ENCODE measurements around the gene PDK2.

The PDK2 gene

DNA sequence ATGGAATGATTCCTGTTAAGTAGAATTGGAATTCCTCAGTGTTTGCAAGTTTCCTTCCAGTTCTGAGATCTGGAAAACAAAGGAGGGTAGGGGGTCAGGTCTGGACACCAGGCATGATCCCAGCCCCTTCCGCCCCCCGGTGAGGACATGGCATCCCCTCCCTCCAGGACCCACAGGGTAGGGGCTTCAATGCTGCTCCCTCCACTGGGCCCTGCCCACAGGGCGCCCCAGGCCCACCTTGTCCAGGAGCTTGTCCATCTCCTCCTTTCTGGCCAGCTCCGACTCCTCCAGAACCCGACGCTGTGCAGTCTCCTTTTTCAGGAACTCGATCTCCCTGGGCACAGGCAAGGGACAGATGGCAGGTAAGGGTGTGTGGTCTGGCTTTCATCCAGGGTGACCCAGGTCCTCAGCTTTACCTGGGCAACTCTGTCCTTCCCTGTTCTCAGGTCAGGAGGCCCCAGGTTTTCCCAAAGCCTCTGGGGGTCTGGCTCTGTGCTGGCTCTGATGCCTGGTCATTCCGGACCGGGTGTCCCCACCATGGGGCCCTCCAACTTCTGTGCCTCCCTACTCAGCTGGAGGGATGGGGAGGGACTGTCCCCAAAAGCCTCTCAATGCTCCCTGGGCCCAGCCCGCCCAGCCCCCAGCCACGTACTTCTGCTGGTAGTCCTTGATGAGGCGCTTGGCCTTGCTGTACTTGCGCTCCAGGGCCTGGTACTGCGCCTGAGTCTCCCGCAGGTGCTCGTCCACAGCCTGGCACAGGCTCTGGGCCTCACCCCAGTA lies 40.4 kb downstream of the PDK2 start:
- DNase-seq (ENCODE audit: low read depth): no peak

DNA sequence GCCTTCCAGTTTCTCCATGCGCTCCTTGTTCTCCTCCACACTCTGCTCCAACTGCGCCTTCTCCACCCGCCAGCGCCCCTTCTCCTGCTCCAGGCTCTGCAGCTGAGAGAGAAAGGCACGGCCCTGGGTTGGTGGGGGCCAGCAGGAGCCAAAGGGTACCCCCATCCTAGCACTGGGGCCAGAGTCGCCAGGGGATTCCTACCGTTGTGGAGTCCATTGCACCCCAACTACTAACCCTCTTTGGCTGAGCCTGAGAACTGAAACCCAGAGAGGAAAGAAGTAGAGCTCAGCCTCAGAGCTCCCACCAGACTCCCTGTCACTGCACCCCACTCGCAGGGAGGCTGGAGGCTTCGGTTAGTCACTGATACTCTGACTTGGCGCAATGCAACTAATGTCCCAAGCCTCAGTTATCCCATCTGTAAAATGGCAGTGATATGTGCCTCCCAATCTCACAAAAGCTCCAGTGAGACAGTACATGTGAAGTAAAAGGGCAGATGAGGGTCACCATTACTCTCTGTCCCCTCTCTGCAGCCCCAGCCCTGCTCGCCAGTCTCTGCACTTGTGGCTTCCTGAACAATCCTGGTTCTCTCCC lies 41.0 kb downstream of the PDK2 start:
- DNase-seq (ENCODE audit: low read depth): no peak

DNA sequence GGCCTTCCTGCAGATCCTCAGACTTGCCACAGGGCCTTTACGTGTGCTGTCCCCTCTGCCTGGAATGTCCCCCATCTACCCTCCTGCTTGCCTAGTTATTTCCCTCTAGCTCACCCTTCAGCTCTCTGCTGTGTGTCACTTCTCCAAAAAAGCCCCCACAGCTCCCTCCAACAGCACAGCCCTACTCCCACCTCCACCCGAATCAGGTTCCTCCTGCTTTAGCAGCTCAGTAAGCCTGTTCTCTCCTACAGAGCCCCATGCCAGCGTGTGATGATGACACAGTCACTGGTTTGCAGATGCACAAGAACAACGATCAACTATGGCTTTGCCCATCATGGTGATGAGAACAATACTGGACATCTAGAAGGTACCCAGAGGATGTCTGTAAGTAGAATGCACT lies 41.9 kb downstream of the PDK2 start:
- no peak for DNase-seq (ENCODE audit: low read depth)

DNA sequence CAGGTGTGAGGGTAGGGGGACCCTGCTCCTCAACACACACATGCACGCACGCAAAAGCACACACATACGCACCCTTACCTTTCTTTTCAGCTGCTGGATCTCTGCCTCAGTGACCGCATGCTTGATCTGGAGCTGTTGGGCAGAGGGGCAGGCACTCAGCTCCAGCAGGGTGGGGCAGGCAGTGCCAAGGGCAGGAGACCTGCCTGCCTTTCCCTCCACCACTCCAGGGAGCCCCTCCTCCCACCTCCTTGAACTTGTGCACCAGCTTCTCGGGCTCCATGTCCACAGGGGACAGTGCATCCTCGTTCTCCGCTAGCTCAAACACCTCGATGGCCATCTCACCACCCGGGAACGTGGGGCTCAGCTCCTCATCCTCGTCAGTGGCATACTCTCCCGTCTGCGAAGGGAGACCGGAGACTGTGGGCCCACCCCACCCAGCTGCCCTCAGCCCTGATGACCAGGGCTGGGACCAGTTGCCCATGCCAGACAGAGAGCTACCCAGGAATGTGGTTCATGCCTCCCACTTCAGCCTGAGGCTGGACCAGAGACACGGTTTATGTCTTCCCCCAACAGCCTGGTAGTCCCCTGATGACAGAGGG lies 44.1 kb downstream of the PDK2 start:
- no peak for DNase-seq (ENCODE audit: low read depth)

DNA sequence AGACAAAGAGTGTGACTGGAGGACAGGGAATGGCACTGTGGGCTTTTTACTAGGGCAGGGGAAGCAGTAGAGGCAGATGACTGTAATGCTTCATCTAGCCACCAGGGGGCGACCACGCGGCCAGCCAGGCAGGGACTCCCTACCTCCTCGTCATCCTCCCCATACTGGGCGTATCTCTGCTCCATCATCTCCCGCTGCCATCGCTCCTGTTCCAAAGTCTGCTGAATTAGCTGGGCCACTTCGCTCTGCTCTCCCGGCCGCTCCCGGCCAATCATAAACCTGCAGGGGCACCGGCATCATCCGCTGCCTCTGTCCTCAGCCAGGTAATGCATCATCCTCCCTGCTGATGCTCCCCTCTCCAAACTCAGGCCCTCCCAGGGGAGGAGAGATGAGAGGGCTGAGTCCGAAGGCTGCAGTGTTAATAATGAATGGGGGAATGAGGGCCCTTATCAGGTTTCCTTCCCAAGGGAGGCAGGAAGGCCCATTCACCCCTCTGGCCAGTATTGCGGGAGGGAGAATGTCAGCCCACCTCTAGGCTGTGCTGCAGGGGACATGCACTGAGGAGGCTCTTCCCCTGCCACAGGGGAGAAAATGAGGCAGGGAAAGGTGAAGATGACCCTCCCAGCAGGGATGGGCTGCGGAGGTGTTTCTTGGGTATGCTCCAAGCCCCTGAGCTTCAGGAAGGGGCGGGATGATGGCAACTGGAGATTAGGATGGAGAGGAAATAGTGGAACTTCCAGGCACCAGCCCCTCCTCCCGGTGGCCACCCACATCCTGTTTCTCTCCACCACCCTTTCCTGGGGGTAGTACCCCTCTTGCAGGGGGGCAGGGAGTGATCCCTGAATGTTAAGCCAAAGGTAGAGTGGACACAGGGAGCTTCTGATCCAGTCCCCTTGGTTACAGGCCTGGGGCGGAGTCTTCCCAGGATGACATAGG lies 45.1 kb downstream of the PDK2 start:
- DNase-seq (ENCODE audit: low read depth): no peak

DNA sequence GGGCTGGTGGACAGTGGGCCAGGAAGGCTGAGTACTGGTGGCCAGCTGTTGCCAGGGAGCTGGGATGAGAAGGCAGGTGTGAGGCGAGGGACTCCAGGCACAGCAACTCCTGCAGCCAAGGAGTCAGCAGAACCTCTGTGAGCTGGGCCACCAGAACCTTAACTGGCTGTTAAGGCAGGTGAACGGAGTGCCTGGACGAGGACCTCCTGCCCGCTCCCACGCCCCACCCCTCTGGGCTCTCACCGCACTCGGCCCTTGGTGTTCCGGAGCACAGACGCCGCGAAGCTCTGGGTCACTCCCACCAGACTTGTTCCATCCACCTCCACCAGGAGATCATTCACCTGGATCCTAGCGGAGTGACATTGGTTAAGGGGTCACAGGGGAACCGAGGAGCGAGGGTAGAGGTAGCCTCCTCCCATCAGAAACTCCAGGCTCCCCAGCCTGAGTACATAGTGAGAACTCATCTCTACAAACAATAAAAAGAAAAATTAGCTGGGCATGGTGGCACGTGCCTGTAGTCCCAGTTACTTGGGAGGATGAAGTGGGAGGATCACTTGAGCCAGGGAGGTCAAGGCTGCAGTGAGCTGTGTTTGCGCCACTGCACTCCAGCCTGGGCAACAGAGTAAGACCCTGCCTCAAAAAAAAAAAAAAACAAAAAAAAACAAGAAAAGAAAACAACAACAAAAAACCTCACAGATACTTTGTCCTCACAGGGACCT lies 46.0 kb downstream of the PDK2 start:
- DNase-seq (ENCODE audit: low read depth): no peak

DNA sequence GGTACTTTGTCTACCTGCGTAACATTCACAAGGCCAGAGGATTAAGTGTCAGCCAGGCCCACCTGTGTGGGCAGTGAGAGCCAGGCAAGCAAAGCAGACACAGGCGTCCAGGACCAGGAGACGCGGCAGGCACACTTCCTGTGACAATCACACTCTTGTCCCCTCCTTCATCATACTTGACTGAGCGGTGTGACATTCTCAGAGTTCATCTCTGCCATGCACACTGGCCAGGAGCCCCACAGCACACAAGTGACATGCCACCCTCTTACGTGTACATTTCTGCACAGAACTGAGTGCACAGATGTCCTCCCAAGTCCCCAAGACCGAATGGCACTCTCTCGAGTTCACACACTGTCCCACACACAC lies 46.6 kb downstream of the PDK2 start:
- no peak for DNase-seq (ENCODE audit: low read depth)

DNA sequence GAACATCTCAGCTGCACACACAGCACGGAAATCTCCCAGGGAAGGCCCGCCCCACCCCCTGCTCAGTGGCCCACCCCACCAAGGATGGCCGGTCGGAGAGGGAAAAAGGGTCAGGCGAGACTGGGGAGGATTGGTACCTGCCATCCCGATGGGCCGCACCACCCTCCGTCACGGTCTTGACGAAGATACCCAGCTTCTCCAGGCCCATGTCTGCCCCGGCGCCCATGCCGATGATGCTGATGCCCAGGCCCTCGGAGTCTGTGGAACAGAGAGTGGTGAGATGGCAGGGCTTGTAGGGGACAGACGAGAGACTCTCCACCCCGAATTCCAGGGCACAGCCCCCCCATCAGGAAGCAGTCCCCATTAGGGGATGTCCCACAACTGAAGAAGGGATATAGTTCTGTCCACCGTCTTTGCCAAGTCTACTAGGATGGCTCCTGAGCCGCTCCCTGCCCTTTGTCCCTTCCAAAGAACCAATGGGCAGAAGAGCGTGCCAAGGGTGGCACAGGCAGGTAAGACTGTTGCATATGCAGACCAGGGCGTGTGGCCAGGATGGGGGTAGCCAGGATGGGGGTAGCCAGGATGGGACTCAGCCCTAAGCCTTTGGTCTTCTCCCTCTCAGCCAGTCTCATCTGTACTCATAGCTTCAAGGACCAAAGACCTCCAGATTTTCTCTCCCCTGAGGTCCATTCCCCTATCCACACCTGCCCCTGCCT lies 48.5 kb downstream of the PDK2 start:
- no peak for DNase-seq (ENCODE audit: low read depth)

DNA sequence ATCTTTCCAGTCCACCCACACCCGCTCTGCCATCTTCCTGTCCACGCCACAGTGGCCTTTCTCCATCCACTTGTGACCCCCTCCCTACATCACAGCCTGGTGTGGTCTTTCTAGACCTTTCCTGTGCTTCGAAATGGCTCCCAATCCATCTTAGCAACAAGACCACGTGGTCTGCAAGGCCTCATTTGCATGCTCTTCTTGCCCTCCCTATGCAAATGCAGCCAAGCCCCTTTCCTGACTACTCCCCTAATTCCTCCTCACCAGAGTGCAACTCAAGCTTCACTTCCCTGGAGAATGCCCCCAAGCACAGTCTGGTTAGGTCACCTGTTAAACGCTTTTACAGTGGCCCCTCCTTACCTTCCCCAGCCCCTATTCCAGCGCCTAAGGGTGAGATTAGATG lies 49.2 kb downstream of the PDK2 start:
- no peak for DNase-seq (ENCODE audit: low read depth)

DNA sequence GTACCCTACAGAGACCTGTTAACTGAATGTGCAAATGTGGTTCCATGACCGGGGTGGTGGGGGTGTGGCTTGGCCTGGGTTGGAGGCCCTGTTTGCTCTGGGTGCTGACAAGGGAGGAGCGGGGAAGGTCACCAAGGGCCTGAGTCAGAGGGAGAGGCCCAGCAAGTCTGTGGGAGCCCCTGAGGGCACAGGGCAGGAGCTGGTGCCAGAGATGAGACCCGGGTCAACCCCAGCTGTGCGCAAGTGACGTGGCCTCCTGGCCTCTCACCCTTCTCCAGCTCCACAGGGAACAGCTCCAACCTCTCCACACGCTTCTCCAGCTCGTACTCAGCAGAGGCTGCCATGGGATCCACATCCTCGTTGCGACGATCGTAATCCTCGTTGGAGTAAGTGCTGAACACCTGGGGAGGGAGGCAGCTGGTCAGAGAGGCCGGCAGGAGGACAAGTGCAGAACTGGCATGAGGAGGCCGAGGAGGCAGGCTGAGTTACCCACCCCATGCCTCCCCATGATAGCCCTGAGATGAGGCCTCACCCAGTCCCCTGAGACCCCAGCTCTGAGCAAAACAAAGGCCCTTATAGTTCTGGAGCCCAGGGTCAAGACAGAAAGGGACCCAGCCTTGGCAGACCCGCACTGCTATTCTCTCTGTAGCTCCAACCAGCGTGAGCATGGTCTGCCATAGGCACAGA lies 49.8 kb downstream of the PDK2 start:
- no peak for DNase-seq (ENCODE audit: low read depth)

DNA sequence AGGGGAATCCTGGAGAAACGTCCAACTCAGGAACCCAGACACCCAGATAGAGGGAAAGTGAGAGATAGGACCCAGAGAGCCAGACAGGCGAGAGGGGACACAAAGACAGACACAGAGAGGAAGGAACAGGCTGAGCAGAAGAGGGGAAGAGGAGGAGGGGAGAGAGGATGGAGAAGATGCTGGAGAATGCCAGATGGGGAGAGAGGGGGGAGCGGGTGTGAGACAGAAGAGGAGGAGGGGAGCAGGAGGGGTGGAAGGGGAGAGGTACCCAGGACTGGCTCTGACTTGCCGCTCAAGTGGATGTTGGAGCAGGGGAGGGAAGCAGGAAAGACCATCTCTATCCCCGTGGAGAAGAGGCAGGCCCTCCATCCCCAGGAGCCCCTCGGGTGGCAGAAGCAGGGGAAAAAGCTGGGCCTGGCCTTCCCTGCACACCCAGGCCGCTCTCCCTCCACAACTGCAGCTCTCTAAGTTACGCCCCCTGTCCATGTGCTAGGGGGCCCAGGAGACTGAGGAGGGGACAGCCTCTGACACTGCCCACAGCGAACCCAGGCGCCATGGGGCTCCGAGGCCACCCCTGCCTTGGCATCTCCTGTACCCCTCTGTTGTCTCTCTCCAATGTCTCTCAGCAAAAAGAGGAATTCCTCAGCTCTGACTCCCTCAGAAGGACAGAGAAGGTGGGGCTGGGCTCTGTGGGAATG lies 50.5 kb downstream of the PDK2 start:
- no peak for DNase-seq (ENCODE audit: low read depth)

DNA sequence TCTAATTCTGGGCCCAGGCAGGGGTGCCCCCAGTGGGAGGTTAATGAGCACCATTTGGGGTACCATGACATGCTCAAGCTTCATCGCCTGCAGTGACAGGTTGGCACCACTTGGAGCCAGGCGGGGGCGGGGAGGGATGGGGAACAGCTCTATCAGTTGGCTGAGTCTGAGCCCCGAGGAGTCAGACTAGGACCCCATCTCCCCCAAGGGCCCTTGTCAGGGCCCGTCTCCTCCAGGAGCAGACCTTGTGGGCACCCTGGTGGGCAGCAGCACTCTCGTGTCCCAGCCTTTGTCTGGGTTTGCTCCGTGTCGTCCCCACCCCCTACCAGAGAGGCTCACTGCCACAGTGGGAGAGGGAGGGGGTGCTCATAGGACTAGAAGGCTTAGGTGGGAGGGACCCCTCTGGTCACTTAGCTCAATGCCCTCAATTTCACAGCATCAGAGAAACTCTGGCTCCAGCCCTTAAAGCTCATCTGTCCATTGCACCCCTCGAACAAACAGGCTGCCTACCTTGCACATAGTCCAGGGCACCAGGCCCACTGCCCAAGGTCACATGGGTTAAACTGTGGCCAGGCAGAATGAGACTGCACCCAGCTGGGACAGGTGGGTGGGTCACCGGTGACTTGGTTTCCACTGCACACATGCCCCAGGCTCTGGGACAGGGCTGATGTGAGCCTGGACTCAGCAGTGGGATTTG lies 51.2 kb downstream of the PDK2 start:
- DNase-seq (ENCODE audit: low read depth): no peak

DNA sequence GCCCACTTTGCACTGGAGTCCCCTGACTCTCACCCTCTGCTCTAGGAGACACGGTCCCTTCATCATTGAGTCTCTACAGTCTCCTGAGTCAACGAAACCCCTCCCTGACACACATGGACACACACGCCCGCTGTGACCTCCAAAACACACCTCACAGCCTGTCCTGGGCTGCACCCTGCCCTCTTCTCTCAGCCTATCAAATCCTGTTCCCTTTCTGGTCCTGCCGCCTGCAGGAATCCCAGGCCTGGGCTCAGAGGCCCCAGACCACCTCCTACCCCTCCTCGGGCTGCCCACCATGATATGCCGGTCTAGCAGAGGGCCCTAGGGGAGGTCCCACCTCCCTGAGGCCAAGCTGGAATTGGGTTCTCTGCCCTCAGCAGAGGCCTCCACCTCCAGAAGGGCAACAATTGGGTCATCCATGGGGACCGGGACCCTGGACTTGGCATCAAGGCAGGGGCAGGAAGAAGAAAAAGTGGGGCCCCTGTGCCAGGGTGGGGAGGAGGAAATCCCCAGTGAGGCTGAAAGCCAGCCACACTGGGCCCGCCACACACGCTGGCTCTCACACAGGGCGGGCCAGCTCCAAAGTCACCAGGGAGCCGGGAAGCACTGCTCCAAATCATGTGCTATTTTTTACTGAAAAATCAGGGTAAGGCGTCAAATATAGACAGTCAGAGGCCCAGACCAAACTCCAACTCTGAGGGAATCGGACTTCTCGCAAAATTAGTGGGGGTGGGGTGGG lies 51.9 kb downstream of the PDK2 start:
- no peak for DNase-seq (ENCODE audit: low read depth)

DNA sequence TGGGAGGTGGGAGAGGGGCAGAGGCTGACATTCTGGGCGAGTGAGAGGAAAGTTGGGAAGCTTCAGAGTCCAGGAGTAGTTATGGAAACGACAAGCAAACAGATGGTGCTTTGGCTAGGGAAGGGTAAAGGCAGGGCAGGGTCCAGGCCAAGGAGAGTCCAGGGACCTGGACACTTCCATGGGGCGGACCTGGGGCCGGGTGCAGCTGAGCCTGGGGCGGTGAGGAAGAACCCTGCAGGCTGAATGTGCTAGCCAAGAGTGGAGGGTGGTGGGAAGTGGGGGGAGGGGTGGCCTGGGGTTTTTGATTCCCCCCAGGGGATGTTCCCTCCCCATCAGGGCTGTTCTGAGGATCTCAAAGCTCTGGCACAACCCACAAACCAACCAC lies 52.7 kb downstream of the PDK2 start:
- no peak for DNase-seq (ENCODE audit: low read depth)

DNA sequence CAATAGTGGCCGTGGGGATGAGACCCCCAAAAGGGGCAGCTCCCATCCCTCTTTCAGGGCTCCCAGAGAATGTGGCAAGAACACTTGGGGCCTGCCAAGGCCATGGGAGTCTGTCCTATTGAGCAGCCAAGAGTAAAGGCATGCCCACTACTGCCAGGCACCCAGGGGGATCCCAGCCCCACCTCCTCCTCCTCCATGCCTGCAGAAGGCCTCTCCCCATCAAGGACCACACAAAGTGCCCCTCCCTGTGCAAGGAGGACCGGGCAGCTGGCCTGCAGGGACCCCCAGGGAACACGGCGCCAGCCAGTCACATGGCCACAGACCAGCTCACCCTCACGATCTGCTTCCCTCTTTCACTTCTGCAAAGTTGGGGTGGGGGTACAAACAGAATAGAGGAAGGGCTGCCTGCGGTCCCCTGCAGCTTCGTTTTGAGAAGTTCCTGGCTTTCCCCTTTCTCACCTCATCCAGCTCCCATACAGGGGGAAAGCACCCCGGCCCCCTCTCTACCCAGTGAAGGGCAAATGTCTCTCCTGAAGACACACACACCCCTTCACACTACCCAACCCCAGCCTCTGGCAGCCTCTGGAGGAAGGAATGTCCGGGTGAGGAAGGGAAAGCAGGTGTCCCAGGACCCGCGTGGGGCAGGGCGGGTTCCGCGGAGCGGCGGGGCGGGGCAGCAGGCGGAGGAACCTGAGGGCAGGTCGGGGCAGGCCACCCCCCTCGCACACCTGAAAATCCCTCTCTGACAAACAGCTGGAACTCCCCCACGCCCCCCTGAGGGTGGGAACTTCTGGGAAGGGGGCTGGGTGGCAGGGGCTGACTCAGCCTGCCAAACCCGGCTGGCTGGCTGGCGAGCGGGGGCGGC lies 53.3 kb downstream of the PDK2 start:
- no peak for DNase-seq (ENCODE audit: low read depth)

DNA sequence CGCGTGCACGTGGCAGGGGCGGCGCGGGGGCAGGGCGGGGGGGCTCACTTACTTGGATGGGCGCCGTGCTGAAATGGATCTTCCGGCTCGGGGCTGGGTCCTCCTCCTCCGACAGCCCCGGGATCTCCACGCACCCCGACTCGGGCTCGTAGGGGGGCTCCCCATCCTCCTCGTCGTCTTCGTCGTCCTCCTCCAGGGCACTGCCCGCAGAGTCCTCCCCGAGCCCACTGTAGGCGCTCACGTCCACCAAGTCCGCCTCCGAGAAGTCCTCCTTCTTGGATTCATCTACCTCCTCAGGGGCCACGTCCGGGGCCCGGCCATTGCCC lies 53.9 kb downstream of the PDK2 start:
- no peak for DNase-seq (ENCODE audit: low read depth)

DNA sequence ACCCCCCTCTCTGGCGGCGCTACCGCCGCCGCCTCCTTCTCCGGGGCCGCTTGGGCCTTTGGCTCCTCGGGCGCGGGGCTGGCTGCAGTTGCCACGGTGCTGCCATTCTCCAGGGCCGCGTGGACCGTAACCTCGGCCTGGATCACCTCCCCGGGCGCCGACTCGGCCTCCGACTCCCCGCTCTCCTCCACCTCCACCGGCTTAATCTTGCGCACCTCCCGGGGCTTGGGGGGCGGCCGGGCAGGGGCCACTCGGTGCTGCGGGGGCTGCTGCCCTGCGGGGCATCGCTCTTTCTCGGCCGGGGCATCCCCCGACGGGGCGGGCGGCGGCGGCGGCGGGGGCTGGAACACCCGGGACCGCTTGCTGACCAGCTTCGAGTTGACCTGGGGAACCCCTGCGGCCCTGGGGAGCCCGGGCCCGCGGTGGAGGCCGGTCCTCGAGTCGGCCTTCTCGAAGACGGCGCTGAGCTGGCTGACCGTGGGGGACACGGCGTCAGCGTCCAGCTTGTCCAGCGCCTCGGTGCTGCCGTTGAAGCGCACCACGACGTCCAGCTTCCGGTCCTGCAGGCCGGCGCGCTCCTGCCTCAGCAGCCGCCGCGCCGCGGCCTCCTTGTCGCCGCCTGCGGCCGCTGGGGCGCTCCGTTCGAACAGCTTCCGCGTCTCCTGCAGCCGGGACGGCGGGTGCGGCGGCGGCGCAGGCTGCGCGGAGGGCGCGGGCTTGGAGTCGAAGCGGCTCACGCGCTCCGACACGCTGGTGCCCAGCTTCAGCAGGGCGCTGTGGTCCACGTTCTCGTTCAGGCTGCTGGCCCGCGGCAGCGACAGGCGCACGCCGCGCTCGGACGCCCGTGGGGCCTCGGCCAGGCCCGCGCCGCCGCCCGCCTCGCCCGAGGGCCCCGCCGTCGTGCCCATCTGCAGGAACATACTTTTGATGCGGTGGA lies 54.5 kb downstream of the PDK2 start:
- DNase-seq (ENCODE audit: low read depth): no peak
